H1 (cell line): ENCODE measurements around the gene DRC3. TPM values are rescaled to one million over a fixed set of nuclear protein-coding genes. Genes with fewer than 3 reads are reported as not detected.
"Not testable (repeated sequence)": the region's sequence is repeated elsewhere in the genome, so short reads cannot be mapped to it uniquely, and the experiment has no call there.

Experiments used
- CTCF ChIA-PET: fragments of 300-600 bp; sonication (Branson Sonifier 250); formaldehyde crosslinking; loops from one replicate; lab custom pipeline; 2021; ENCODE audit not compliant: partially characterized antibody; lab: Charles Lee
- POLR2A ChIA-PET: fragments of 300-600 bp; sonication (Branson Sonifier 250); formaldehyde crosslinking; loops from one replicate; lab custom pipeline; 2021; ENCODE audit warnings: inconsistent platforms; ENCODE audit not compliant: partially characterized antibody; lab: Charles Lee
- DNase-seq, 2 experiments: peaks; one replicate each; pipeline versions ENCODE4 v3.0.0 to v3.0.0-alpha.2; 2010 to 2022; ENCODE audit warnings: low spot score in 2 of 2, low read depth in 1 of 2, mixed read lengths in 1 of 2
- FAIRE-seq: peaks from 2 replicates; lab custom pipeline; 2011; peaks lifted over from hg19 to GRCh38; lab: Jason Lieb, UNC
- H2AFZ ChIP-seq: 2 replicates; pipeline ENCODE4 v1.8.1; 2012; ENCODE audit warnings: low read length, inconsistent platforms
- H2AK5ac ChIP-seq: 2 replicates; pipeline ENCODE4 v1.6.1; 2013; ENCODE audit warnings: low read depth, low read length
- H2BK120ac ChIP-seq: replicated peaks from 2 replicates; pipeline ENCODE3; 2013; ENCODE audit warnings: low read depth, low read length, inconsistent platforms
- H2BK12ac ChIP-seq: 2 replicates; pipeline ENCODE4 v1.6.1; 2013; ENCODE audit warnings: low read depth, low read length
- H2BK15ac ChIP-seq: 2 replicates; pipeline ENCODE4 v1.6.1; 2013; ENCODE audit warnings: low read length
- H2BK20ac ChIP-seq: 2 replicates; pipeline ENCODE4 v1.6.1; 2013; ENCODE audit warnings: low read length
- H2BK5ac ChIP-seq: 2 replicates; pipeline ENCODE4 v1.6.1; 2013; ENCODE audit warnings: low read depth, low read length
- H3K14ac ChIP-seq: 2 replicates; pipeline ENCODE4 v1.6.1; 2013; ENCODE audit warnings: inconsistent platforms; ENCODE audit not compliant: insufficient read length
- H3K18ac ChIP-seq: 2 replicates; pipeline ENCODE4 v1.6.1; 2013; ENCODE audit warnings: low read length; ENCODE audit errors: extremely low read depth
- H3K23ac ChIP-seq: 2 replicates; pipeline ENCODE4 v1.6.1; 2013; ENCODE audit warnings: inconsistent platforms; ENCODE audit not compliant: insufficient read length
- H3K23me2 ChIP-seq: 2 replicates; pipeline ENCODE4 v1.6.1; 2013; ENCODE audit warnings: low read depth, low read length
- H3K27ac ChIP-seq: 2 replicates; pipeline ENCODE4 v1.6.1; 2011; ENCODE audit warnings: low read depth, low read length, inconsistent platforms
- H3K27me3 ChIP-seq, 4 experiments: replicated peaks in 1 of 4; 1 replicate in 1 of 4; 2 replicates in 3 of 4; pipeline versions ENCODE4 v1.6.1 to v1.8.1; 2011 to 2013; ENCODE audit warnings: low read length in 3 of 4, mild to moderate bottlenecking in 3 of 4, inconsistent platforms in 2 of 4, mixed read lengths in 2 of 4, moderate library complexity in 1 of 4; ENCODE audit not compliant: control insufficient read depth in 3 of 4, insufficient read depth in 3 of 4; ENCODE audit errors: extremely low read depth in 1 of 4
- H3K36me3 ChIP-seq, 4 experiments: 2 replicates each; pipeline versions ENCODE4 v1.6.1 to v1.8.1; 2011 to 2013; ENCODE audit warnings: mild to moderate bottlenecking in 4 of 4, low read length in 3 of 4, moderate library complexity in 2 of 4, control low read depth in 1 of 4, inconsistent platforms in 1 of 4; ENCODE audit not compliant: insufficient read depth in 4 of 4, control insufficient read depth in 2 of 4
- H3K4ac ChIP-seq: replicated peaks from 2 replicates; pipeline ENCODE3; 2013; ENCODE audit warnings: low read length, low read depth, mixed read lengths, inconsistent platforms; ENCODE audit not compliant: insufficient read length
- H3K4me1 ChIP-seq, 4 experiments: replicated peaks in 1 of 4; 1 replicate in 1 of 4; 2 replicates in 3 of 4; pipeline versions ENCODE4 v1.6.1 to v1.8.1; 2011 to 2013; ENCODE audit warnings: low read length in 3 of 4, inconsistent platforms in 2 of 4, mixed read lengths in 1 of 4; ENCODE audit not compliant: insufficient read depth in 4 of 4, control insufficient read depth in 3 of 4
- H3K4me2 ChIP-seq, 2 experiments: 2 replicates each; pipeline versions ENCODE4 v1.6.1 to v1.8.1; 2011 to 2013; ENCODE audit warnings: low read depth in 2 of 2, low read length in 2 of 2, control low read depth in 1 of 2, inconsistent platforms in 1 of 2, mild to moderate bottlenecking in 1 of 2; ENCODE audit not compliant: insufficient read depth in 1 of 2
- H3K4me3 ChIP-seq, 4 experiments: fragments of 200-600, 300-600 bp in 1 of 4; sonication (generic), shearing (Covaris generic), sonication (Bioruptor Twin) in 1 of 4; 2 replicates each; pipeline versions ENCODE4 v1.5.1 to v1.8.1; 2011 to 2016; ENCODE audit warnings: low read length in 4 of 4, low read depth in 3 of 4, control low read depth in 2 of 4, inconsistent platforms in 2 of 4, mild to moderate bottlenecking in 2 of 4, mixed read lengths in 1 of 4, moderate library complexity in 1 of 4; ENCODE audit not compliant: insufficient read depth in 2 of 4; ENCODE audit errors: extremely low read depth in 1 of 4
- H3K56ac ChIP-seq: replicated peaks from 2 replicates; pipeline ENCODE3; 2013; ENCODE audit warnings: low read depth, mild to moderate bottlenecking, mixed read lengths, low read length, inconsistent platforms; ENCODE audit not compliant: insufficient read length
- H3K79me1 ChIP-seq: 2 replicates; pipeline ENCODE4 v1.6.1; 2013; ENCODE audit warnings: low read depth, low read length, control low read depth
- H3K79me2 ChIP-seq, 2 experiments: 2 replicates each; pipeline versions ENCODE4 v1.6.1 to v1.8.1; 2012 to 2013; ENCODE audit warnings: low read length in 2 of 2, mild to moderate bottlenecking in 2 of 2, inconsistent platforms in 1 of 2; ENCODE audit not compliant: insufficient read depth in 2 of 2, control insufficient read depth in 1 of 2
- H3K9ac ChIP-seq, 4 experiments: replicated peaks in 1 of 4; 1 replicate in 1 of 4; 2 replicates in 3 of 4; pipeline versions ENCODE4 v1.6.1 to v1.8.1; 2011 to 2013; ENCODE audit warnings: low read depth in 3 of 4, low read length in 3 of 4, control low read depth in 2 of 4, mild to moderate bottlenecking in 2 of 4, moderate library complexity in 2 of 4, inconsistent platforms in 1 of 4; ENCODE audit errors: extremely low read depth in 1 of 4
- H3K9me3 ChIP-seq, 2 experiments: 2 replicates each; pipeline versions ENCODE4 v1.6.1 to v1.8.1; 2012 to 2013; ENCODE audit warnings: mild to moderate bottlenecking in 2 of 2, moderate library complexity in 2 of 2, control low read depth in 1 of 2, inconsistent platforms in 1 of 2, low read depth in 1 of 2, low read length in 1 of 2, mixed read lengths in 1 of 2; ENCODE audit not compliant: insufficient read depth in 2 of 2
- H4K20me1 ChIP-seq, 2 experiments: replicated peaks in 1 of 2; 2 replicates each; pipeline versions ENCODE3 to v1.8.1; 2011 to 2013; ENCODE audit warnings: inconsistent platforms in 2 of 2, low read length in 2 of 2, mild to moderate bottlenecking in 1 of 2; ENCODE audit not compliant: insufficient read depth in 2 of 2, control insufficient read depth in 1 of 2
- H4K5ac ChIP-seq: 2 replicates; pipeline ENCODE4 v1.6.1; 2013; ENCODE audit warnings: low read length, low read depth, mixed read lengths, inconsistent platforms; ENCODE audit not compliant: insufficient read length
- H4K8ac ChIP-seq: 2 replicates; pipeline ENCODE4 v1.8.0; 2013; ENCODE audit warnings: mild to moderate bottlenecking, moderate library complexity, low read length, inconsistent platforms; ENCODE audit not compliant: insufficient read depth; ENCODE audit errors: extremely low read depth
- H4K91ac ChIP-seq: replicated peaks from 2 replicates; pipeline ENCODE3; 2013; ENCODE audit warnings: low read length, mixed read lengths, inconsistent platforms; ENCODE audit not compliant: insufficient read length
- CEBPB ChIP-seq: IDR thresholded peaks from 2 replicates; pipeline ENCODE4 v1.6.1; 2012; ENCODE audit warnings: low read depth, low read length
- WGBS, 2 experiments: shearing (Covaris generic) in 1 of 2; methylation state at CpG; one replicate each; pipeline versions ENCODE4 v1.1.6 to v1.1.7; 2013 to 2015; ENCODE audit warnings: low lambda C conversion rate in 2 of 2, mixed read lengths in 2 of 2, inconsistent platforms in 1 of 2, low coverage in 1 of 2, missing lambda C conversion rate in 1 of 2; ENCODE audit not compliant: insufficient replicate concordance in 2 of 2, insufficient coverage in 1 of 2, insufficient read length in 1 of 2; ENCODE audit errors: extremely low coverage in 1 of 2, missing lambda C conversion rate in 1 of 2; 5-methylcytosine and 5-hydroxymethylcytosine counted together
- polyA plus RNA-seq, 7 experiments: library from polyadenylated mRNA; depleted of rRNA in 3 of 7; stranded (reverse) in 5 of 7; unstranded in 2 of 7; fragments of >200 nt in 5 of 7; fragments of 200-250 nt in 2 of 7; gene quantifications; 1 replicate in 5 of 7; 2 replicates in 1 of 7; 4 replicates in 1 of 7; pipeline versions ENCODE4 v1.2.1 to v1.2.3, GENCODE V29; 2011 to 2013; ENCODE audit warnings: missing spikeins in 2 of 7, mixed read lengths in 2 of 7
- total RNA-seq: library from RNA; stranded (reverse); fragmentation: NEBNext Ultra II Directional; extraction: Animal tissue kit (Norgen Biotek cat#: 25700); gene quantifications from 2 replicates; pipeline ENCODE4 v1.2.1, GENCODE V29; 2021

DRC3 gene
- total and polyA plus RNA-seq, 2 of the 8 experiments (the other 6 are each of a cell fraction or from before 2014, with no cell fraction given): 0.59 TPM; not detected in 1

- H3K36me3 ChIP-seq, H3K14ac ChIP-seq, H3K79me1 ChIP-seq, H3K18ac ChIP-seq, H3K4me1 ChIP-seq, H3K27ac ChIP-seq, POLR2A ChIA-PET, H3K9ac ChIP-seq, H2BK20ac ChIP-seq, H3K56ac ChIP-seq, H2AFZ ChIP-seq, H4K91ac ChIP-seq, H4K20me1 ChIP-seq, H4K5ac ChIP-seq, FAIRE-seq, H3K23ac ChIP-seq, H3K79me2 ChIP-seq, H4K8ac ChIP-seq, H3K4me3 ChIP-seq, H3K23me2 ChIP-seq, H2BK12ac ChIP-seq, H3K9me3 ChIP-seq, H3K27me3 ChIP-seq, DNase-seq, H2BK5ac ChIP-seq, H2AK5ac ChIP-seq, H3K4me2 ChIP-seq, H2BK120ac ChIP-seq, H2BK15ac ChIP-seq, H3K4ac ChIP-seq: not testable (repeated sequence)
- CTCF ChIA-PET: interaction anchor here (1.0 to 5.4 kb wide), 11 partner anchors 10 to 106 kb away, joined by 3 to 49 read pairs (median 10); no protein-coding TSS in a partner anchor
- TF ChIP-seq CEBPB: peak; percentile 56; the same call in 1 of the 2 replicates
- 92% methylated on average over 8 of the region's 8 CpGs; no CpG with 5 or more reads in 1 of the 2 experiments for WGBS, 2 experiments
Measured at GRCh38 chr17:17995887-17996286, 23.2 kb downstream of the DRC3 start.
